Activated CD4-positive, alpha-beta T cell treated with anti-CD3 and anti-CD28 coated beads for 48 hours (primary cell): Measurements from ENCODE around the gene RBP2.
A peak's percentile ranks its signal among the peaks of the same experiment; 100 is the strongest.

ENCODE experiments used
- DNase-seq: peaks from one replicate; pipeline ENCODE4 v3.0.0-alpha.2; 2020

RBP2 gene

GRCh38 chr3:139476348-139476747 is at the start of gene RBP2:
RBP2 (minus strand) TSS chr3:139476516; CDS start chr3:139476459, 57 bp downstream.
- no peak for DNase-seq

DNA sequence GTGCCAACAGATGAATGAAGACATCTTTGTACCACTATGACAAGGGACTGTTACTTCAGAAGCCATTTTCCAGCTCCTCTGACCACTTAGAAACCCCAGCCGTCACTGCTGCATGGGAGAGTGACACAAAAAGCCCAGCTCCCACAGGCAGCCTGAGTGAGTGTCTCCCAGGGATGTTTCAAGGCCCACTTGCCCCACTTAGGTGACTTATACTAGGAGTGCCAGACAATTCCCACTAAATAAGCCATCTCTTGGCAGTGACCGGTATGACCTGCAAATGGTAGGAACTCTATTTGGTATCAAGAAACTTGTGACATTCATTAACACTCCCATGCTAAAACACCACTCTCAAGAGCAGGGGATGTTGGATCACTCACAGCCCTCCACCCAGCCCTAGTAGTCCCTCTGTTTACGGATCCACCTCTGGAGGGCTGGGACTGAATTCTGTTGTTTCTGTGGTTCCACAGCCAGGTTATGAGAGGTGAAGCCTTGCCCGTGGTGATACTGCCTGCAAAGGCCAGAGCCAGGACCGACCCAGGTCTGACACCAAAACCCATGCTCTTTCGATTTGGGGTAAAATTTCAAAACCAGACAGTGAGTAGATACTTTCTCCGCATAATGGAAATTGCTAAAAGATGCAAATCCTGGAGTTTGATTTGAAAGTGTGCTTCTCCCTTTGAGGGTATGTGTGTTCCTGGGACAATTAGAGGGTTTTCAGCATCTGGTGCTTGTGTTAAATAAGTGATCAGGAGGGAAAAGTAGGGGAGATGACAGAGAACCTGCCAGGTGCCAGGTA is 48.7 kb upstream of the RBP2 start:
- DNase-seq = no peak

DNA sequence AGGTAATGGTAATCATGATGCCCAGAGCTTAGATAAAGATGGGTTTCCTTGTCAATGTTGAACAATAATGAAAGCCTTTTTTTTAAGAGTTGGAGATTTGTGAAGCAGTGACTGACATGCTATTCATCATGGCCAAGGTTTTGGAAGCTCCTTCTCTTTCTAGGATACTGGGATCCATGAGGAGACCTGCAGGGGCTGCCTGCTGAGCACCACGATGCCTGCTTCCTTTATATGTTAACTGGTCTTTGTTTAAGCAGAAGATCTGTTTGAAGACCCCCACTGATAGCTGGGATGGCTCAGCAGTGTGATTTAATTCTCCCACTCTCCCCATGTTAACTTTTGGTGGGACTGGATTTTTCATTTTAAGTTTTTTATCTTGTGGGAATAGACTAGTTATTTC is 47.4 kb upstream of the RBP2 start:
- DNase-seq = no peak

DNA sequence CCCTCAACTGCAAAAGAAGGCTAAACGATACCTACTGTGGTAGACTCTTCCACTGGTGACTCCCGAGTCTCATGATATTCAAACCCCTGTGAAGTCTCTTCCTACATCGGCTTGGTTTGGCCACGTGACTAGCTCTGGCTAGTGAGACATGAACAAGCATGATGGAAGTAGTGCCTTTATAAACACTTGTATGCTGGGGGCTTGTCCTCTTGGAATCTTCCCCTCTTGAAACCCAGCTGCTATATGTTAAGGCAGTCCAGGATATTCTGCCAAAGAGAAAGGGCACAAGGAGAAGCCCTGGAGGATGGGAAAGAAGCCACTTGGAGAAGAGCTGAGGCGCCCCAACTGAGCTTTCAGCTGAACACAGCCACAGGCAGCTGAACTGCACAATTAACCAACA is 46.9 kb upstream of the RBP2 start:
- no peak for DNase-seq

DNA sequence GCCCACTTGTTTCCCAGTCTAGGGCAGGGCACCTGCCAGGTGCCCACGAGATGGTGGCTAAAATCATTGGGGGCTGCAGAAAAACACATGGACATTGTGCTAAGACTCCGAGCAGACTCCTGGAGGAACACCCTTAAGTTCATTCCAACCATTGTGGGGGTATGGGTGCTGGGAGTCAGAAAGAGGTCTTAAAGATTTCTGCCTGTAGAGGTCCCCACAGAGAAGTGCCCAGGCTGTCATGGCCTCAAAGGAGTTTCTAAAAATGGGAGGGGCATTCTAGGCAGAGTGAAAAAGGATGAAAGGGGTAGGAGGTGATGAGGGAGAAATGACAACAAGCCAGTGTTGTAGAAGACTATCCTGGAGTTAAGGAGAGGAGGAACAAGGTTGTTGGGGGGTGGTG is 46.1 kb upstream of the RBP2 start:
- no peak for DNase-seq

DNA sequence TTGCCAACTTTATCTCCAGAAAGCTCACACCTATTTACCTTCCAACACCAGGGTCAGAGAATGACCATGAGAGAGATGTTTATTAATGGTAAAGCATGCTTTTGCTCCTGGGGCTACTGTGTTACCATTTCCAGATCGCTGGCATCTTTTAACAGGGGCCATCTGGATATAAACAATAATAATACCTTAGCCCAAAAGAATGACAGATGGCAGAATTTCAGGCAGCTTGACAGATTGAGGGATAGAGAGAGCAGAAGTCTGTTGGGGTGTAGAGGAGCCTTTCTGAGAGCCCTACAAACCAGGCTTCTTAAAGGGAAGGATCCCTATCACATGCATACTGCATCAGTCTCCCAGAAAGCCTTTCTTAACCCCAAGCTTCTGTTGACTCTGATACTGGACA is 45.5 kb upstream of the RBP2 start:
- no peak for DNase-seq

DNA sequence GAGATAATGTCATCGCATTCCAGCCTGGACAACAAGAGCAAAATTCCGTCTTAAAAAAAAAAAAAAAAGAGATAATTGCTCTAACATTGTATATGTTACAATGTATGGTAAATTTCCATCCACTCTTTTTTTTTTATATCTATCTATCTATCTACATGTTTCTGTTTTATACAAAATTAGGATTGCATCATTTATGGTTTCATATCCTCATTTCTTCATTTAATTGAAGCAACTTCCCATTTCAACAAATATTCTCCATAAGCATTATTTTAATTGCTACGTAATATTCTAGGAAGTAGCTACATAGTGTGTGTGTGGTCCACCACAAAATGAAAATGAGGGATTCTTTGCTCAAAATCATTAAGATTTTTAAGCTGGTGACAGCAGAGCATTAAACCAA is 44.8 kb upstream of the RBP2 start:
- DNase-seq = no peak

- peak; percentile 57 for DNase-seq
These were observed 43.9 kb upstream of the RBP2 start for GRCh38 chr3:139519998-139520737.

DNA sequence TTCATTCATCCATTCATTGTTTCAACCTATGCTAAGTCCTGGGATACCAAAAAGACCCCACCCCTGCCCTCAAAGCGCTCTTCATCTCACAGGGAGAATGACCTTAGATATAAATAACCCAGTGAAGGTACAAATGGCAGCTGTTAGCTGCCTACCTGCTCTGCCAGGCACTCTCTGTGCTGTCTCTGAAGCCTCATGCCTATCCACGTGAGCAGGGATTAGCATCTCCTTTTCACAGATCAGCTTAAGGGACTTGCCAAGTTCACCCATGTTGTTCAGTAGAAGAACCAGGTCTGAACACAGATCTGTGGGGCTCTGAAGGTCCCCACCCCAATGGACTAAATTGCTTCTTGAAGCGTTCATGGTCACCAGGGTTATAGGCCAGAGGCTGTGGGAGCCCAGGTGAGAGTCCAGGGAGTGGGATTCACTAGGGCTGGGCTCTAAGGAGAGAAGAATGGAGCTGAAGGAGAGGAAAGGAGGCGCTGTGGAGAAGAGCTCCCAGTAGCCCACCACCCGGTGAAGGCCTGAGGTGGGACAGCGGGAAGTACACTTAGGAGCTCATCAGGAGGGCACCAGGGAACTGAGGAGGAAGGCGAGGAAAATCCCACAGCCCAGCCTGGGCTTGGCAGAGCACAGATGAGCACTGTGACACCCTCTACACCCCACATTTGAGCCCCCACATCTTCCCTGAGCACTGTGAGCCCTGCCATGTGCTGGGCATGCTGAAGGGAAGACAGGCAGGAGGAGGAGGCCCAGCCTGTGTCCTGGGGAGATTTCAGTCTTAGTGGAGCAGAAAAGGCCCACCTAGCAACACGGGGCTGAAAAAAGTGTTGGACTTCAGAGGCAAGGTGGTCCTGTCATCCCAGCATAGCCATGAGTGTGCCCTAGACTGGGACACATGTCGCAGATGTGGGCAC is 42.9 kb upstream of the RBP2 start:
- no peak for DNase-seq

DNA sequence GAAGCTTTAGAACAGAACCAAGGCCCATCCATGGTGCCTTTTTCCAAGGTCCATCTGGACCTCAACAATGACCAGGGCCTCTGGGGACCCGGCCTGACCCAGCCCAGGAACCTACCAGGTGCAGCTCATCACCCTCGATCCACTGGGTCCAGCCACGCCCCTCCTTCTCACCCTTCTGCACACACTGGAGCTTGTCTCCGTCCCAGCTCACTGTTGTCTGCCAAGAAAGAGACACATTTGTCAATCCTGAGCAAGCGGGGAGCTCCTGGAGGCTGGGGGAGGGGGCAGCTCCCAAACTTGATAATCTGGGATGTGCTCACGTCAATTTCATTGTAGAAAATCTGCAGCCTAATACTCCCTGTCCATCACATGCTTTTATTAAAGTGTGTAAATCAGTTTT is 42.0 kb upstream of the RBP2 start:
- no peak for DNase-seq

- no peak for DNase-seq
These were observed 41.2 kb upstream of the RBP2 start for GRCh38 chr3:139517321-139518065.

- DNase-seq = no peak
These were observed 38.4 kb upstream of the RBP2 start for GRCh38 chr3:139514741-139515140.

DNA sequence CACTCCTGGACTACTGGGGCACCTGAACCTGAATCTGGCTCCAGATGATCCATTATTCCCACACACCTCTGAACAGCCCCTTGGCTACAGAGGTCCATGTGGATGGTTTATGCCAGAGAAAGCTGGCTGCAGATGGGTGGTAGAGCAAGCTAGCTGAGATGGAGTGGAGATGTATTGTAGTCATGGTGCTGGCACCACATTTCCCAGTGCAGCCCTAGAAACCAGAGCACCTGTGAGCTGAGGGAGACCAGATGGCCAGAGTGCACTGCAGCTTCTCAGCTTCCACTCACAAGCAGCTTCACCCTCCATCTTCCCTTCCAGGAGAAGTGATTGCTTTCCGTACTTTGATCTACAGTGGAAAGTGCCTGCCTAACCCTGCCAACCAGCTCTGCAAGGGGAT is 33.3 kb upstream of the RBP2 start:
- DNase-seq = no peak

- no peak for DNase-seq
These were observed 30.4 kb upstream of the RBP2 start for GRCh38 chr3:139506766-139507165.

DNA sequence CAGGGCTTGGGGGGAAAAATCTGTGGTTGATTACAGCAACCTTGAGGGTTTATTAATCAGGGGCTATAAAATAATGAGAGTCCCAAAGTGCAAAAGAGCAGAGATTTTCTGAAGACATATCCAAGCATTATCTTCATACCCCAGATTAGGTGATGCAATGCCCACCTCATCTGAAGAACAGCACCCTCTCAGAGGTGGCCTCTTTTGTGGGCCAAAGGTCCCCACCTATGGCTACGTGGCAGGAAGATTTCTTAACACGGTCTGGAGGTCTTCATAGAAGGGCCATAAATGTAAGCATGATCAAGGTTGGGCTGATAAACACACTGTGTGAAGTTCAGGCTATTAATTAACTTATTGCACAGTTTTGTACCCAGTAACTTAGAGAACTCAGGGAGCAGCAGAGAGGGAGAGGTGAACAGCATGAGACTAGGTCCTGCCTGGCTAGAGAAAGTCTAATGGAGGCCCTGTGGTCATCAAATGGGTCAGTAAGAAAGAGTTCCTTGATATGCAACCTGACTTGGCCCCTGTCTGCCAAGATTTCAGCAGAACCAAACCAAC is 29.6 kb upstream of the RBP2 start:
- DNase-seq = no peak

DNA sequence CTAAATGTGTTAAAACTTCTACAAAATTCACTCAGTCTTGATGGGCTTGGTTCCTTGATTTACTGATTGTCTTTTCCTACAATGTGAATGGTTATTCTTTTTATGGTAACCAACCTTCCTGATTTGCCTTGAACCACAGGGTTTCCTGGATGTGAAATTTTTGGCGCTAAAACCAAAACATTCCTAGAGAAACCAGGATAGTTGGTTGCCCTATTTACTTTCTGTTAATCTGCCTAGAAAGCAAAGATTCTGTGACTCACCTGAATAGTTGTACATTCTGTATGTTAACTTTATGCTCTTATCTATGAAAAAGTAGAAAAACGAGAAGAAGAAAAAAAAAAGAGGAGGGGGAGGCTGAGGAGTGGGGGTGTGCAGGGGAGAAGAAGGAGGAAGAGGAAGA is 23.2 kb upstream of the RBP2 start:
- DNase-seq = no peak

DNA sequence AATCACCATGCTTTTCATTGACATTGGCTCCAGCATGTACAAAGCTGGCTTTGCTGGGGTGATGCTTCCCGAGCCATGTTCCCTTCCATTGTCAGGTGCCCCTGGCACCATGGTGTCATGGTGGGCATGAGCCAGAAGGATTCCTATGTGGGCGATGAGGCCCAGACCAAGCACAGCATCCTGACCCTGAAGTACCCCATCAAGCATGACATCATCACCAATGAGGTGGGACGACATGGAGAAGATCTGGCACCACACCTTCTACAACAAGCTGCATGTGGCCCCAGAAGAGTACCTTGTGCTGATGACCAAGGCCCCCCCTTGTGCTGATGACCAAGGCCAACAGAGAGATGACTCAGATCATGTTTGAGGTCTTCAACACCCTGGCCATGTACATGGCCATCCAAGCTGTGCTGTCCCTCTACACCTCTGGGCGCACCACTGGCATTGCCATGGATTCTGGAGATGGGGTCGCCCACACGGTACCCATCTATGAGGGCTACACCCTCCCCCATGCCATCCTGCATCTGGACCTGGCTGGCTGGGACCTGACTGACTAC is 17.6 kb upstream of the RBP2 start:
- no peak for DNase-seq

- DNase-seq = no peak
These were observed 15.7 kb upstream of the RBP2 start for GRCh38 chr3:139491966-139492365.

DNA sequence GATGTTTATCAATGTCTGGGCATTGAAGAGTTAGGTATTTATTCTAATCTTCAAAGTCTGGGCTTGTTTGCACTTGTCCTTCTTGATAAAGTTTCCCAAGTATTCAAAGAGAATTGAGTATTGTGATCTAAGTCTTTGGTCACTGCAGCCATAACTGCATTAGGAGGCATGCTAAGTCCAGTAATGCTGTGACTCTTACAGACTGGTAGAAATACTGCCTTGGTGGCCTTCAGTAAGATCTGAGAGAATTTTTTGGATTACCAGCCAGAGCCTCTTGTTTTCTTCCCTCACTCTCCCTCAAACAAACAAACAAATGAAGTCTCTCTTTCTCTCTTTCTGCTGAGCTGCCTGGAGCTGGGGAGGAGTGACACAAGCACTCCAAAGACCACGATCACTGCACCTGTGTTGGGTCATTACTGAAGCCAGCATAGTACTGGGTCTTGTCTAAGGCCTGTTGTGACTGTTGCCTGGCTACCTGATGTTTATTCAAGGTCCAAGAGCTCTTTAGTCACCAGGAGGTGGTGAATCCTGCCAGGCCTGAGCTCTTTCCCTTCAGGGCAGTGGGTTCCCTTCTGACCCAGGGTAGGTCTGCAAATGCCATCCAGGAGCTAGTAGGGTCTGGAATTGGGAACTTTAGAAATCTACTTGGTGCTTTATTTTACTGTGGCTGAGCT is 14.8 kb upstream of the RBP2 start:
- DNase-seq = no peak

GRCh38 chr3:139482206-139482605 is 5.9 kb upstream of the RBP2 start:
- DNase-seq = no peak

- no peak for DNase-seq
These were observed 4.8 kb upstream of the RBP2 start for GRCh38 chr3:139481116-139481515.
